Right lobe of liver (tissue), 6 donors: ENCODE results near the gene RDH5. TPM values are rescaled to one million over a fixed set of nuclear protein-coding genes. Genes with fewer than 3 reads are reported as not detected.

ENCODE experiments used
- ATAC-seq, 4 donors: fragments of 200-7000 bp; cut with Tn5 transposase; one replicate each; pipeline ENCODE4 v1.9.1; 2020; ENCODE audit warnings: mild to moderate bottlenecking in 4 of 4, moderate library complexity in 4 of 4
- DNase-seq, 3 donors: peaks; one replicate each; pipeline ENCODE4 v3.0.0-alpha.2; 2020
- H3K27ac ChIP-seq, 3 donors: fragments of 200-600 bp; one replicate each; pipeline ENCODE4 v1.8.0; 2022
- H3K27me3 ChIP-seq, 2 donors: fragments of 200-600 bp; one replicate each; pipeline ENCODE4 v1.8.0; 2022
- H3K36me3 ChIP-seq, 4 donors: fragments of 200-600 bp; sonication (generic) in 1 of 4; one replicate each; pipeline versions ENCODE4 v1.5.1 to v1.8.0; 2017 to 2022; ENCODE audit warnings: control low read depth in 1 of 4
- H3K4me1 ChIP-seq, 4 donors: fragments of 200-600 bp; sonication (generic) in 1 of 4; one replicate each; pipeline versions ENCODE4 v1.5.1 to v1.8.0; 2017 to 2022; ENCODE audit warnings: control low read depth in 1 of 4
- H3K4me3 ChIP-seq, 3 donors: fragments of 200-600 bp; one replicate each; pipeline ENCODE4 v1.8.0; 2022
- H3K9me3 ChIP-seq, 4 donors: fragments of 200-600 bp; sonication (generic) in 1 of 4; one replicate each; pipeline versions ENCODE4 v1.5.1 to v1.8.0; 2017 to 2022; ENCODE audit warnings: control low read depth in 1 of 4
- POLR2A ChIP-seq: fragments of 450-650 bp; IDR thresholded peaks from one replicate; pipeline ENCODE4 v1.6.1; 2017; ENCODE audit warnings: antibody characterized with exemption, mild to moderate bottlenecking
- WGBS: methylation state at CpG from one replicate; pipeline ENCODE4 v1.1.6; 2018; ENCODE audit warnings: low coverage, low lambda C conversion rate; ENCODE audit not compliant: insufficient coverage; ENCODE audit errors: missing lambda C conversion rate; 5-methylcytosine and 5-hydroxymethylcytosine counted together
- intact Hi-C, 2 donors: fragments of 100-400 bp; cut with DNase I; formaldehyde crosslinking; loops; one replicate each; pipeline versions ENCODE4 v1.11.2 to v1.14.1; 2022
- total RNA-seq, 6 experiments: library from RNA; depleted of rRNA in 2 of 6; stranded (reverse); fragments of >200 nt in 2 of 6; fragmentation: NEBNext Ultra II Directional in 3 of 6; extraction: Animal tissue kit (Norgen Biotek cat#: 25700) in 3 of 6; gene quantifications; one replicate each; pipeline versions ENCODE4 v1.1.0 to v1.2.4, GENCODE V29; 2016 to 2023
- TF ChIP-seq, protein P1 (sequence below), 4 donors: fragments of 200-600 bp in 3 of 4; fragments of 450-650 bp in 1 of 4; IDR thresholded peaks; one replicate each; pipeline versions ENCODE4 v1.5.1 to v1.8.0; 2016 to 2022; ENCODE audit warnings: antibody characterized with exemption in 4 of 4, mild to moderate bottlenecking in 2 of 4
- donor health status: DM: no; HTN: yes; CAD: no.
- donor health status: DM: no; HTN: no; CAD: no.
- donor health status: DM: no; HTN: no; CAD: no.
- donor health status: DM: no; HTN: yes; CAD: no.
- donor health status: DM: no; HTN: yes; CAD: no.

Gene RDH5
- total RNA-seq, 6 experiments from 2014 or later: 26.3 to 52.5 (median 43.0) TPM

DNA sequence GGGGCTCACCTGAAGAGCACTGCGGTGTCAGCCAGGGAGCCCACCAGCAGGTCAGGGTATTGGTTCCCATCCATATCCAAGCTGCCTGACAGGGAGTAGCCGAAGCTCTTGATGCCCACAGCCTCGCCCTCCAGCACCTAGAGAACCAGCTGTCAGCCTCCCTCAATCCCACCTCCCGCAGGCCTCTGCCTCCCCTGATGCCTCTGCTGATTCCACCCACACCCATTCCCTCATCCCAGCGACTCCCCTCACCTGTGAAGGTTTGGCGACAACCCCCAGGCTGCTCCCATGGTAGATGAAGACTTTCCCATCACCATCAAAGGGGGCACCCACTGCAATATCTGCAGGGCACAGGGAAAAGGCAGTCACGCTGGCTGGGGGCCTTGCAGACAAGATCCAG, 22.5 kb upstream of the RDH5 start:
- Histone ChIP-seq H3K9me3 (no peaks in the 10 kb centered on the region), H3K4me3 (no peak overlapping the region), H3K27ac (no peak overlapping the region), H3K27me3 (no peaks in the 10 kb centered on the region), H3K4me1 (no peaks in the 10 kb centered on the region), H3K36me3 (no peaks in the 10 kb centered on the region)
- intact Hi-C loops: no loop called here
- ATAC-seq (no peak), DNase-seq (peak in 2 of 3 donors; percentile 25 to 32)
- WGBS: 82% methylated on average over 5 of the region's 7 CpGs
- no peak for TF ChIP-seq POLR2A
- TF ChIP-seq, protein P1, sequence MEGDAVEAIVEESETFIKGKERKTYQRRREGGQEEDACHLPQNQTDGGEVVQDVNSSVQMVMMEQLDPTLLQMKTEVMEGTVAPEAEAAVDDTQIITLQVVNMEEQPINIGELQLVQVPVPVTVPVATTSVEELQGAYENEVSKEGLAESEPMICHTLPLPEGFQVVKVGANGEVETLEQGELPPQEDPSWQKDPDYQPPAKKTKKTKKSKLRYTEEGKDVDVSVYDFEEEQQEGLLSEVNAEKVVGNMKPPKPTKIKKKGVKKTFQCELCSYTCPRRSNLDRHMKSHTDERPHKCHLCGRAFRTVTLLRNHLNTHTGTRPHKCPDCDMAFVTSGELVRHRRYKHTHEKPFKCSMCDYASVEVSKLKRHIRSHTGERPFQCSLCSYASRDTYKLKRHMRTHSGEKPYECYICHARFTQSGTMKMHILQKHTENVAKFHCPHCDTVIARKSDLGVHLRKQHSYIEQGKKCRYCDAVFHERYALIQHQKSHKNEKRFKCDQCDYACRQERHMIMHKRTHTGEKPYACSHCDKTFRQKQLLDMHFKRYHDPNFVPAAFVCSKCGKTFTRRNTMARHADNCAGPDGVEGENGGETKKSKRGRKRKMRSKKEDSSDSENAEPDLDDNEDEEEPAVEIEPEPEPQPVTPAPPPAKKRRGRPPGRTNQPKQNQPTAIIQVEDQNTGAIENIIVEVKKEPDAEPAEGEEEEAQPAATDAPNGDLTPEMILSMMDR (IDR thresholded peaks at IDR 0.05): no peak

DNA sequence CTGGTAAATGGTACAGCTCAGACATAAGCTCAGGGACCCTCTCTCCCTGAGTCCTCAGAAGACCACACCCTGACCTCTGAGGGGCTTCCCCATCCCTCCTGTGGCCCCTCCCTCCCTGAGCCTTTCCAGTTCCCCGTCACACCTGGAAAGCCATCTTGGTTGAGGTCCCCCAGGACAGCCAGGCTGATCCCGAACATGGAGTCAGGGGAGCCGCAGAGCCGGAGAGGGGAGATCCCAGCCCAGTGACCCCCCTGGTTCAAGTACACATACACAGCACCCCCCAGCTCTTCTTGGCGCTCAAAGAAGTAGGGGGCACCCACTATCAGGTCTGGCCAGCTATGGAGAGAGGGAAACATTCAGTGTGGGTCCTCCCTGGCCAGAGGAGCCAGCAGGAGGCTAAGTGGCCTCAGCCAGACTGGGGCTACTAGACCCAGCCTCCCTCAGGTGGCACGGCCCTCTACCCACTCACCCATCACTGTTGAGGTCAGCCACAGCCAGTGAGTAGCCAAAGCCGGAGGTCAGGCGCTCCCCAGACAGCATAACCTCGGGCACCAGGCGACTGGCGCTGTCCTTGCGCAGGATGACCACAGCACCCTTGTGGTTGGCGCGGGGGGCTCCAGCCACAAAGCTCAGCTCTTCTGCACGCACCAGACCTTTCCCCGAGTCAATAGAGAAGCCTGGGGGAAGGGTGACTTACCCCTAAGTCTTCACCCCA, 21.8 kb upstream of the RDH5 start:
- TF ChIP-seq, protein P1 (IDR thresholded peaks at IDR 0.05): no peak
- no peak for TF ChIP-seq POLR2A

GRCh38 chr12:55698965-55699364, 21.2 kb upstream of the RDH5 start:
- intact Hi-C loops: no loop called here
- no peak for ATAC-seq
- no CpG with 5 or more reads among the region's 1 CpG for WGBS
- H3K36me3 ChIP-seq: no peaks in the 10 kb centered on the region
- H3K4me1 ChIP-seq: no peaks in the 10 kb centered on the region
- H3K9me3 ChIP-seq: no peaks in the 10 kb centered on the region
- no peak overlapping the region for H3K4me3 ChIP-seq
- peak in 2 of 3 donors; percentile 22 to 25 for DNase-seq
- no peaks in the 10 kb centered on the region for H3K27me3 ChIP-seq
- H3K27ac ChIP-seq: no peak overlapping the region
- TF ChIP-seq, protein P1 (IDR thresholded peaks at IDR 0.05): no peak
- no peak for TF ChIP-seq POLR2A

More for the DNA sequence above, 21.8 kb upstream of the RDH5 start:
- intact Hi-C loops: no loop called here
- H3K36me3 ChIP-seq: no peaks in the 10 kb centered on the region
- no peak for ATAC-seq
- H3K9me3 ChIP-seq: no peaks in the 10 kb centered on the region
- H3K4me1 ChIP-seq: no peaks in the 10 kb centered on the region
- WGBS: 88% methylated on average over 8 of the region's 16 CpGs
- peak in 2 of 3 donors; percentile 39 to 42 for DNase-seq
- no peak overlapping the region for H3K27ac ChIP-seq
- H3K27me3 ChIP-seq: no peaks in the 10 kb centered on the region
- H3K4me3 ChIP-seq: no peak overlapping the region

GRCh38 chr12:55699471-55700055, 20.6 kb upstream of the RDH5 start:
- no peak overlapping the region for H3K27ac ChIP-seq
- no peaks in the 10 kb centered on the region for H3K36me3 ChIP-seq
- H3K4me1 ChIP-seq: no peaks in the 10 kb centered on the region
- ATAC-seq: no peak
- no peaks in the 10 kb centered on the region for H3K9me3 ChIP-seq
- TF ChIP-seq POLR2A: no peak
- TF ChIP-seq, protein P1 (IDR thresholded peaks at IDR 0.05): no peak
- intact Hi-C loops: no loop called here
- no peak overlapping the region for H3K4me3 ChIP-seq
- WGBS: 50% methylated on average over 1 of the region's 5 CpGs
- no peaks in the 10 kb centered on the region for H3K27me3 ChIP-seq
- DNase-seq: peak in 2 of 3 donors; percentile 22 to 37
